A549 (cell line): Measurements from ENCODE around the gene ASIP. TPM values are rescaled to one million over a fixed set of nuclear protein-coding genes. Genes with fewer than 3 reads are reported as not detected.
"Not testable (repeated sequence)": the region's sequence is repeated elsewhere in the genome, so short reads cannot be mapped to it uniquely, and the experiment has no call there.

Source experiments
- ATAC-seq, 2 experiments: fragments of 200-7000 bp in 1 of 2; fragments of >200 bp in 1 of 2; cut with Nextera tagmentation in 1 of 2; cut with Tn5 transposase in 1 of 2; 3 replicates each; pipeline versions ENCODE4 v1.8.0 to v1.9.1; 2018 to 2020; ENCODE audit warnings: mild to moderate bottlenecking in 1 of 2, moderate library complexity in 1 of 2
- CTCF ChIA-PET: fragments of 300-600 bp; sonication (Branson Sonifier 250); formaldehyde crosslinking; extraction: SDS; loops from one replicate; lab custom pipeline; 2021; ENCODE audit warnings: antibody characterized with exemption, inconsistent platforms; lab: Yijun Ruan, JAX
- POLR2A ChIA-PET: fragments of 350-600 bp; formaldehyde crosslinking; extraction: SDS; loops from one replicate; lab custom pipeline; 2021; ENCODE audit warnings: antibody characterized with exemption, inconsistent platforms; lab: Yijun Ruan, JAX
- DNase-seq, 2 experiments: peaks; one replicate each; pipeline versions ENCODE4 v3.0.0 to v3.0.0-alpha.2; 2011 to 2016; ENCODE audit warnings: low read depth in 1 of 2, low spot score in 1 of 2
- FAIRE-seq: peaks from 2 replicates; lab custom pipeline; 2011; peaks lifted over from hg19 to GRCh38; lab: Jason Lieb, UNC
- H3K27ac ChIP-seq, 2 experiments: fragments of >200 bp; sonication (Bioruptor Twin); formaldehyde crosslinking; 3 replicates each; pipeline ENCODE4 v1.5.1; 2016 to 2017
- H3K4me1 ChIP-seq: fragments of >200 bp; sonication (Bioruptor Twin); formaldehyde crosslinking; 3 replicates; pipeline ENCODE4 v1.6.1; 2016
- H3K4me2 ChIP-seq: fragments of >200 bp; sonication (Bioruptor Twin); formaldehyde crosslinking; 3 replicates; pipeline ENCODE4 v1.6.1; 2016
- H3K4me3 ChIP-seq: fragments of >200 bp; sonication (Bioruptor Twin); formaldehyde crosslinking; 3 replicates; pipeline ENCODE4 v1.5.1; 2016
- H3K9me3 ChIP-seq: fragments of >200 bp; sonication (Bioruptor Twin); formaldehyde crosslinking; 3 replicates; pipeline ENCODE4 v1.6.1; 2016
- ATOH8 ChIP-seq: fragments of 250-450 bp; sonication (Bioruptor Pico); IDR thresholded peaks from 2 replicates; pipeline ENCODE4 v1.5.0; 2020; ENCODE audit warnings: low read depth, mild to moderate bottlenecking, moderate library complexity
- CBX2 ChIP-seq: fragments of 200-600 bp; sonication (generic); IDR thresholded peaks from 2 replicates; pipeline ENCODE4 v1.6.1; 2016; ENCODE audit warnings: low read depth, mild to moderate bottlenecking, borderline replicate concordance
- CBX8 ChIP-seq: fragments of 200-600 bp; sonication (generic); IDR thresholded peaks from 2 replicates; pipeline ENCODE4 v1.6.1; 2016
- CHD2 ChIP-seq: fragments of 150-350 bp; IDR thresholded peaks from 2 replicates; pipeline ENCODE4 v1.6.1; 2014; ENCODE audit warnings: low read length; ENCODE audit not compliant: partially characterized antibody
- CHD4 ChIP-seq: fragments of 200-600 bp; sonication (generic); IDR thresholded peaks from 2 replicates; pipeline ENCODE4 v1.6.1; 2016; ENCODE audit warnings: antibody characterized with exemption, mild to moderate bottlenecking, borderline replicate concordance
- E2F6 ChIP-seq: IDR thresholded peaks from 2 replicates; pipeline ENCODE4 v1.6.1; 2012; ENCODE audit warnings: low read depth, borderline replicate concordance
- ELK1 ChIP-seq: fragments of 150-350 bp; IDR thresholded peaks from 2 replicates; pipeline ENCODE4 v1.6.1; 2014; ENCODE audit warnings: low read depth, mild to moderate bottlenecking, low read length
- ESRRA ChIP-seq: fragments of 150-350 bp; IDR thresholded peaks from 2 replicates; pipeline ENCODE4 v1.6.1; 2014; ENCODE audit warnings: mild to moderate bottlenecking, low read length, borderline replicate concordance
- GATA3 ChIP-seq: IDR thresholded peaks from 2 replicates; pipeline ENCODE4 v1.6.1; 2012; ENCODE audit warnings: borderline replicate concordance
- HDAC2 ChIP-seq: fragments of 200-600 bp; sonication (generic); IDR thresholded peaks from 2 replicates; pipeline ENCODE4 v1.6.1; 2016
- HEYL ChIP-seq: fragments of 250-450 bp; sonication (Bioruptor Pico); IDR thresholded peaks from 2 replicates; pipeline ENCODE4 v1.8.0; 2021; ENCODE audit warnings: mild to moderate bottlenecking, moderate library complexity
- MAZ ChIP-seq: fragments of 150-350 bp; IDR thresholded peaks from 2 replicates; pipeline ENCODE4 v1.6.1; 2014; ENCODE audit warnings: antibody characterized with exemption, low read depth, low read length, borderline replicate concordance
- NPAS2 ChIP-seq: fragments of 250-450 bp; sonication (Bioruptor Pico); IDR thresholded peaks from 2 replicates; pipeline ENCODE4 v1.8.0; 2022; ENCODE audit warnings: mild to moderate bottlenecking, moderate library complexity, borderline replicate concordance
- NR3C1 ChIP-seq: fragments of >200 bp; sonication (Bioruptor Twin); formaldehyde crosslinking; IDR thresholded peaks from 3 replicates; pipeline ENCODE4 v1.6.1; 2017
- PBX3 ChIP-seq: IDR thresholded peaks from 2 replicates; pipeline ENCODE4 v1.6.1; 2012
- POLR2A ChIP-seq: IDR thresholded peaks from 2 replicates; pipeline ENCODE4 v1.6.1; 2012; ENCODE audit warnings: mild to moderate bottlenecking, low read length
- POLR2AphosphoS2 ChIP-seq: conservative IDR thresholded peaks from 2 replicates; pipeline ENCODE4 v1.6.1; 2012; ENCODE audit warnings: low read length, improper control_type of control experiment, inconsistent platforms
- RFX5 ChIP-seq: fragments of 450-650 bp; IDR thresholded peaks from 2 replicates; pipeline ENCODE4 v1.7.1; 2014; ENCODE audit warnings: antibody characterized with exemption, mild to moderate bottlenecking, moderate library complexity
- SMC3 ChIP-seq: fragments of >200 bp; sonication (Bioruptor Twin); formaldehyde crosslinking; IDR thresholded peaks from 3 replicates; pipeline ENCODE4 v1.6.1; 2018; ENCODE audit warnings: inconsistent platforms
- TFCP2L1 ChIP-seq: fragments of 250-450 bp; sonication (Bioruptor Pico); IDR thresholded peaks from 2 replicates; pipeline ENCODE4 v1.5.0; 2021; ENCODE audit warnings: mild to moderate bottlenecking
- ZC3H11A ChIP-seq: fragments of 450-650 bp; IDR thresholded peaks from 2 replicates; pipeline ENCODE4 v1.6.1; 2014; ENCODE audit warnings: antibody characterized with exemption, mild to moderate bottlenecking
- ZNF302 ChIP-seq: fragments of 250-450 bp; sonication (Bioruptor Pico); IDR thresholded peaks from 2 replicates; pipeline ENCODE4 v1.9.0; 2021; ENCODE audit warnings: inconsistent platforms, mild to moderate bottlenecking, moderate library complexity
- WGBS: methylation state at CpG from one replicate; pipeline ENCODE4 v1.1.6; 2017; ENCODE audit errors: missing lambda C conversion rate; 5-methylcytosine and 5-hydroxymethylcytosine counted together
- polyA plus RNA-seq, 4 experiments: library from polyadenylated mRNA; depleted of rRNA in 3 of 4; stranded (reverse); fragments of >200 nt; fragmentation: RNase III in 1 of 4; extraction: RNeasy Plus Mini Kit Qiagen cat#74134 plus additional on column Dnase treatment in 1 of 4; gene quantifications; 2 replicates in 3 of 4; 3 replicates in 1 of 4; pipeline ENCODE4 v1.2.3, GENCODE V29; 2011 to 2017

ASIP gene
- polyA plus RNA-seq, 2 of the 4 experiments (the other 2 are of a cell fraction), result not detected

GRCh38 chr20:34260208-34260942 is 19.2 kb downstream of the ASIP start:
- CTCF ChIA-PET, result interaction anchor here (0.6 to 1.8 kb wide), 8 partner anchors 13 to 1529 kb away, joined by 3 to 7 read pairs (median 3); no protein-coding TSS in a partner anchor
- TF ChIP-seq NR3C1, result no peak
- no peak for TF ChIP-seq POLR2A
- no peak for TF ChIP-seq PBX3
- TF ChIP-seq ATOH8 (CRISPR knock-in tag), result no peak
- TF ChIP-seq TFCP2L1 (CRISPR knock-in tag), result no peak
- no peak for TF ChIP-seq NPAS2
- no peak for TF ChIP-seq HEYL (CRISPR knock-in tag)
- TF ChIP-seq CHD2, result no peak
- TF ChIP-seq, all 56 proteins: peak for 0
- FAIRE-seq, result no peak
- POLR2A ChIA-PET, result no interaction called here
- no peak for DNase-seq
- 0 out of 6 replicates have a peak, but pooled peaks have one; percentile 10 to 14 for ATAC-seq
- H3K9me3 ChIP-seq, result no peaks in the 10 kb centered on the region
- no peaks in the 10 kb centered on the region for H3K4me1 ChIP-seq
- H3K27ac ChIP-seq, result no peak overlapping the region
- WGBS, result 94% methylated on average over 5 of the region's 5 CpGs
- H3K4me3 ChIP-seq, result no peak overlapping the region
- H3K4me2 ChIP-seq, result no peak overlapping the region

- H3K27ac ChIP-seq, result no peak overlapping the region
- no peak for DNase-seq
- WGBS, result 81% methylated on average over 9 of the region's 9 CpGs
- FAIRE-seq, result no peak
- POLR2A ChIA-PET, result no interaction called here
- TF ChIP-seq ZC3H11A, result no peak
- TF ChIP-seq CBX8, result no peak
- TF ChIP-seq GATA3, result no peak
- TF ChIP-seq ESRRA, result no peak
- no peak for TF ChIP-seq SMC3
- TF ChIP-seq CHD4, result no peak
- no peak for TF ChIP-seq CHD2
- TF ChIP-seq E2F6, result no peak
- no peak for TF ChIP-seq MAZ
- no peak for TF ChIP-seq PBX3
- TF ChIP-seq RFX5, result no peak
- TF ChIP-seq NR3C1, result no peak
- no peak for TF ChIP-seq POLR2AphosphoS2
- TF ChIP-seq POLR2A, result no peak
- no peak for TF ChIP-seq ZNF302 (CRISPR knock-in tag)
- no peak for TF ChIP-seq ELK1
- no peak for TF ChIP-seq ATOH8 (CRISPR knock-in tag)
- TF ChIP-seq HDAC2, result no peak
- TF ChIP-seq CBX2, result no peak
- TF ChIP-seq, all 56 proteins: peak for 0
- ATAC-seq, result peak in 1 of 2 experiments; percentile 23; a peak in 1 of 6 replicates
- CTCF ChIA-PET, result interaction anchor here (2.3 kb wide), 1 partner anchor 25 kb away, joined by 5 read pairs; no protein-coding TSS in a partner anchor
- no peaks in the 10 kb centered on the region for H3K4me1 ChIP-seq
- H3K4me3 ChIP-seq, result no peak overlapping the region
- no peak overlapping the region for H3K4me2 ChIP-seq
- no peaks in the 10 kb centered on the region for H3K9me3 ChIP-seq
Measured at GRCh38 chr20:34262488-34263288, 21.5 kb downstream of the ASIP start.

- H3K9me3 ChIP-seq, H3K4me2 ChIP-seq, H3K4me3 ChIP-seq, ATAC-seq, H3K27ac ChIP-seq, DNase-seq, POLR2A ChIA-PET, FAIRE-seq, H3K4me1 ChIP-seq: not testable (repeated sequence)
- 98% methylated on average over 8 of the region's 8 CpGs for WGBS
- CTCF ChIA-PET, result interaction anchor here (0.8 to 2.3 kb wide), 3 partner anchors 15 to 316 kb away, joined by 3 to 5 read pairs (median 4); no protein-coding TSS in a partner anchor
Measured at GRCh38 chr20:34263468-34263867, 22.2 kb downstream of the ASIP start.
